Measurements from ENCODE around the gene CSF3R. TPM values are rescaled to one million over a fixed set of nuclear protein-coding genes. Genes with fewer than 3 reads are reported as not detected.
"Not testable (repeated sequence)": the region's sequence is repeated elsewhere in the genome, so short reads cannot be mapped to it uniquely, and the experiment has no call there.

Gene CSF3R
- total RNA-seq, 1 donor = not detected

DNA sequence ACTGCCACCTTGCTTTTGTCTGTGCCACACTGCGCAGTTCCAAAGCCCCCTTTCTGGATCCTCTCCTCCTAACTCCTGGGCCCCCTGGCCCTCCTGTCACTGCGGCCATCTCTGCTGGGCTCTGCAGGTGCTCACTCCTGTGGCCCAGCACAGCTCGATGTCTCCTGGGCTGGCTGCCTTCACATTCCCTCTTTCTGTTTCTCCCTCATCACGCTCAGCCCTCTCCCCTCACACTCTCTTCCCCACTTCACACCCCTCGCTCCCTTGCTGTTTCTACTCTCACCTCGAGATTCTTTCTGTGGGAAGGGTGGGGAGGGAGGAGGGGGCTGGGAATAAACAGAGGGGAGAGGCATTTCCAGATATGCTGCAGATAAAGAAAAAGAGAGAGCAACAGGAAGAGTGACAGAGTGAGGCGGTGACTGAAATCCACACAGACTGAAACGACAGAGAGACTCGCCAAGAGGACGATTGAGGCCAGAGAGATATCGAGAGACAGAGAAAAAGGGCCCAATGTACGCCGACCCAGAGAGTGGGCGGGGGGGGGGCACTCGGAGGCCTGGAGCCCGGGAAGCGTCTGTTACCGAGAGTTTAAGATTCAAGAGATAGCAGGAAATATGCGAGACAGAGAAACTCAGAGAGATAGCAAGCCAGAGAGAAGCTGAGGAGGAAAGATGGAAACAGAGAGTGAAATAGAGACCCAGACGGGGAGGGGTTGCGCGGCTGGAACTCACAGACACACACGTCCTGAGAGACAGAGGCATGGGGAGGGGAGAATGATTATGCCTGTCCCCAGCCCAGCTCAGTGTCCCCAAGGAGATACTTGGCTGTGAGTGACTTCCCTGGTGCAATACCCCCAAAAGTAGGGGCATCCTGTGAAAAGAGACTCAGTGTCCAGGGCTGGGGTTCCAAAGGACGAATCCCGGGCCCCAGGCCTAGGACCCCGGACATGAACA is 666 bp downstream of the CSF3R start:
- TF ChIP-seq, protein P1, sequence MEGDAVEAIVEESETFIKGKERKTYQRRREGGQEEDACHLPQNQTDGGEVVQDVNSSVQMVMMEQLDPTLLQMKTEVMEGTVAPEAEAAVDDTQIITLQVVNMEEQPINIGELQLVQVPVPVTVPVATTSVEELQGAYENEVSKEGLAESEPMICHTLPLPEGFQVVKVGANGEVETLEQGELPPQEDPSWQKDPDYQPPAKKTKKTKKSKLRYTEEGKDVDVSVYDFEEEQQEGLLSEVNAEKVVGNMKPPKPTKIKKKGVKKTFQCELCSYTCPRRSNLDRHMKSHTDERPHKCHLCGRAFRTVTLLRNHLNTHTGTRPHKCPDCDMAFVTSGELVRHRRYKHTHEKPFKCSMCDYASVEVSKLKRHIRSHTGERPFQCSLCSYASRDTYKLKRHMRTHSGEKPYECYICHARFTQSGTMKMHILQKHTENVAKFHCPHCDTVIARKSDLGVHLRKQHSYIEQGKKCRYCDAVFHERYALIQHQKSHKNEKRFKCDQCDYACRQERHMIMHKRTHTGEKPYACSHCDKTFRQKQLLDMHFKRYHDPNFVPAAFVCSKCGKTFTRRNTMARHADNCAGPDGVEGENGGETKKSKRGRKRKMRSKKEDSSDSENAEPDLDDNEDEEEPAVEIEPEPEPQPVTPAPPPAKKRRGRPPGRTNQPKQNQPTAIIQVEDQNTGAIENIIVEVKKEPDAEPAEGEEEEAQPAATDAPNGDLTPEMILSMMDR (IDR thresholded peaks at IDR 0.05; ENCODE audit: insufficient read depth, low read depth, low read length) = no peak
- DNase-seq (ENCODE audit: low read depth) = no peak
- peak overlapping the region; percentile 36 for H3K4me3 ChIP-seq (ENCODE audit: low read depth, low read length)

DNA sequence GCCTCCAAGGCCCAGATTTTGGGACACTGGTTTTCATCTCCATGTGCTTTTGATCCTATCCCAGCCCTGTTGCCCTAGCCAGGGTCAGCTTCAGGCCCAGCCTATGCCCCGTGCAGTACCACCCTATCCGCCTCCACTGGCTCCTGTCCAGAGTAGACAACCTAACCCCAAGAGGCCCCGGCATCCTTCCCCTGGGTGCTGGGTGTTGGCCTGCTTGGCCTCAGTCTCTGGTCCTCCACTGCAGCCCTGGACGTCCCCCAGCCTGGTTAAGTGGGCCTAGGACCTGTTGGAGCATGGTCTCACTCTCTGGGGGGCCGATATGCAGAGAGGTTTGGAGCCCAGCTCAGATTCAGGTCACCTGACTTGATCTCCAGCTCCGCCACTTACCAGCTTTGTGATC is 1.6 kb downstream of the CSF3R start:
- TF ChIP-seq, protein P1 (IDR thresholded peaks at IDR 0.05; ENCODE audit: insufficient read depth, low read depth, low read length) = no peak
- H3K4me3 ChIP-seq (ENCODE audit: low read depth, low read length) = no peak overlapping the region
- DNase-seq (ENCODE audit: low read depth) = no peak

DNA sequence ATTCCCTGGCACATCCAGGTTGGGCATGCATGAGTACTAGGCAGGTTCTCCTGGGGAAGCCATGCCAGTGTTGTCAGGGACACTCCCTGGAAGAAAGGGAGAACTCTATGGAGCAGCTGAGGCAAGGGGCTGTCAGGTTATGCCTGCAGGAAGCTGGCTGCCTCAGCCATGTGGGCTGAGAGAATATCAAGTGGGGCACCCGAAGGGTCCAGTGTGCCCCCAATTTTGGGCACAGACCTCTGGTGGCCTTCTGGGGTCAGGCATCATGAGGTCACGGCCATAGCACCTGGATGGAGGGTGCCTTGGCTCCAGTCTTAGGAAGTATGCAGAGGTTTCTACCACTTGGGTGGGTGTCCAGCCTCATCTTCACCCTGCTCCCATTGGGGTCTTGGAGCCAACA is 2.6 kb downstream of the CSF3R start:
- no peak for DNase-seq (ENCODE audit: low read depth)
- TF ChIP-seq, protein P1 (IDR thresholded peaks at IDR 0.05; ENCODE audit: insufficient read depth, low read depth, low read length) = no peak
- no peak overlapping the region for H3K4me3 ChIP-seq (ENCODE audit: low read depth, low read length)

DNA sequence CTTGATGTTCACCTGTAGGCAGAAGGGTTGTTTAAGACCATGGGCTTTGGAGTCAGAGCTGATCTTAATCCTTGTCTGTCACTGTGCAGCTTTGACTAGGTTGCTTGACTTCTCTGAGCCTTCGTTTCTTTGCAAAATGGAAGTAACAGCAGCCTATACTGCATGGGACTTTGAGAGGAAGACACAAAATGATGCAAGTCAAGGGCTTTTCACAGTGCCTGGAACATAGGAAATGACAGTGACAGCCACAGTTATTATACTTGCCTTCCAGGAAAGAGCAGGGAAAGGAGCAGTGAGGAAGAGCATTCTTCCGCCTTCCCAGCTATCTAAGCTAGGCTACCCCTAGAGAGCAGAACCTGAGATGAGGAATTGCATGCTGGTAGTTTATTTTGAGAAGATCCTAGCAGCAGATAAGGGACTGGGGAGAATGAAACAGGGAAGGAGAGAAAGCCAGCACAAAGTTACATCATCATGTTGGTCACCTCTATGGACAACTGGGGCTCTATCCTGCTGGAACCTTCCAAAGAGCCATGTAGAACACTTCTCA is 3.1 kb downstream of the CSF3R start:
- TF ChIP-seq, protein P1 (IDR thresholded peaks at IDR 0.05; ENCODE audit: insufficient read depth, low read depth, low read length) = no peak
- DNase-seq (ENCODE audit: low read depth) = peak; percentile 28
- H3K4me3 ChIP-seq (ENCODE audit: low read depth, low read length) = no peak overlapping the region

DNA sequence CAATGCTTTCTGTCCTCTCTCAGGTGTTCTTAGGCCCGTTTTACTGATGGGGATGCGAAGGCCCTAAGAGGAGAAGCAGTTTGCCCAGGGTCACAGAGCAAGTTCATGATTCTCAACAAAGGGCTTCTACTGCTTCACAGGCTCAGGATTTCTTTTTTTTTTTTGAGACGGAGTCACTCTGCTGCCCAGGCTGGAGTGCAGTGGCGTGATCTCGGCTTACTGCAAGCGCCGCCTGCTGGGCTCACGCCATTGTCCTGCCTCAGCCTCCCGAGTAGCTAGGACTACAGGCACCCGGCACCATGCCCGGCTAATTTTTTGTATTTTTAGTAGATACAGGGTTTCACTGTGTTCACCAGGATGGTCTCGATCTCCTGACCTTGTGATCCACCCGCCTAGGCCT is 5.1 kb downstream of the CSF3R start:
- H3K4me3 ChIP-seq (ENCODE audit: low read depth, low read length); DNase-seq (ENCODE audit: low read depth): not testable (repeated sequence)

DNA sequence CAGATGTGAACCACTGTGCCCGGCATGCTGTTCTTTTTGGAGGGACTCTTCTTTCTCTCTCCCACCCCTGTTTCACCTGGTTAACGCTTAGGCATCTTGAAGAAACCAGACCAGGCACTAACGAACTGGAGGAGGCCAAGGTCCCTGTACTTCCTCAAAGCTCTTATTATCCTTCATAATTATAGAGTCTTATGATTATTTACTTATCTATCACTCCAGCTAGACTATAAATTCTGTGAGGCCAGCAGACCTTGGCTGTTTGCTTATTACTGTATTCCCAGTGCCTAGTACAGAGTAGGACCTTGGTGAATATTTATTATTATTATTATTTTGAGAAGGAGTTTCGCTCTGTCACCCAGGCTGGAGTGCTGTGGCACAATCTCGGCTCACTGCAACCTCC is 5.8 kb downstream of the CSF3R start:
- DNase-seq (ENCODE audit: low read depth) = no peak
- no peak overlapping the region for H3K4me3 ChIP-seq (ENCODE audit: low read depth, low read length)
- TF ChIP-seq, protein P1 (IDR thresholded peaks at IDR 0.05; ENCODE audit: insufficient read depth, low read depth, low read length) = no peak

DNA sequence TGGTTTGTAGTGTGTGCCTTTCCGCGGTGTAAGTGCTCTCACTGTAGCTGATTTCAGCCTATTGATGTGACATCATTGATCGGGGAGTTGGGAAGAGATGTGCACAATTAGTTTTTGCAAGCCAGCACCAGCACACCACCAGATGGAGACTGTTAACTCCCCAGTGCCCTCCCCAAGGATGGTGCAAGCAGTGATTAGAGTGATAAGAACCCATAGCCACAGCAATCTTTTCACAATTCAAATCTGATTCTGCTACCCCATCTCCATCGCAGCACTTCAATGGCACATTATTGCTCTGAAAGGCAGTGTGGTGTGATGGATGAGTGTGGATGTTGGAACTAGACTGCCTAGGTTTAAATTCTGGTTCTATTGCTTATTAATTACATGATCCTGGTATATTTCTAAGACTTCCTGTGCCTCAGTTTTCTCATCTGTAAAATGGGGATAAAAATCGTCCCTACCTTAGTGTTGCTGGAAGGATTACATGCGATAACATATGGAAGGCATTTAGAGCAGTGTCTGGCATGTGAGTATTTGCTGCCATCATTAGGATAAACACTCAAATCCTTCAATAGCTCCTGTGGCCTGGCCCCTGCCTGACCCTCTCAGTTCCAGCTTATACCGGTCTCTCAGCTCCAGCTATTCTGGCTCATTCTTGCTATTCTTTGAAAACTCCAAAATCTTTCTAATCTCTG is 6.7 kb downstream of the CSF3R start:
- no peak for DNase-seq (ENCODE audit: low read depth)
- TF ChIP-seq, protein P1 (IDR thresholded peaks at IDR 0.05; ENCODE audit: insufficient read depth, low read depth, low read length) = no peak
- H3K4me3 ChIP-seq (ENCODE audit: low read depth, low read length) = no peak overlapping the region

Measured in fibroblast of villous mesenchyme (primary cell).